Left lung (tissue), 10 donors: ENCODE data around the gene PCLAF. TPM values are rescaled to one million over a fixed set of nuclear protein-coding genes. Genes with fewer than 3 reads are reported as not detected.

ENCODE experiments used
- ATAC-seq: fragments of 200-7000 bp; cut with Tn5 transposase; one replicate; pipeline ENCODE4 v1.9.1; 2020; ENCODE audit warnings: moderate library complexity
- DNase-seq, 4 donors: peaks; one replicate each; pipeline ENCODE4 v3.0.0-alpha.2; 2013 to 2020
- H3K27ac ChIP-seq, 2 donors: fragments of 200-600 bp; sonication (generic) in 1 of 2; one replicate each; pipeline versions ENCODE4 v1.5.0 to v1.8.0; 2020 to 2021
- H3K27me3 ChIP-seq, 2 donors: fragments of 200-600 bp; sonication (generic) in 1 of 2; one replicate each; pipeline versions ENCODE4 v1.5.0 to v1.8.0; 2020 to 2021
- H3K36me3 ChIP-seq, 2 donors: fragments of 200-600 bp; sonication (generic) in 1 of 2; one replicate each; pipeline versions ENCODE4 v1.5.0 to v1.8.0; 2020 to 2021
- H3K4me1 ChIP-seq, 2 donors: fragments of 200-600 bp; one replicate each; pipeline ENCODE4 v1.8.0; 2021
- H3K4me3 ChIP-seq, 2 donors: fragments of 200-600 bp; sonication (generic) in 1 of 2; one replicate each; pipeline versions ENCODE4 v1.5.0 to v1.8.0; 2020 to 2021; ENCODE audit warnings: mild to moderate bottlenecking in 1 of 2
- H3K9me3 ChIP-seq, 2 donors: fragments of 200-600 bp; sonication (generic) in 1 of 2; one replicate each; pipeline versions ENCODE4 v1.5.0 to v1.8.0; 2020 to 2021
- CTCF ChIP-seq, 2 donors: fragments of 200-600 bp; sonication (generic) in 1 of 2; IDR thresholded peaks; one replicate each; pipeline versions ENCODE4 v1.5.0 to v1.8.0; 2021; ENCODE audit warnings: antibody characterized with exemption in 2 of 2
- intact Hi-C, 2 donors: fragments of 100-400 bp; cut with DNase I; formaldehyde crosslinking; loops; one replicate each; pipeline versions ENCODE4 v1.11.2 to v1.14.2; 2022
- polyA plus RNA-seq, 6 donors: library from polyadenylated mRNA; unstranded; fragments of 120-200 nt; gene quantifications; one replicate each; pipeline ENCODE4 v1.2.1, GENCODE V29; 2013; ENCODE audit not compliant: insufficient read length in 6 of 6
- total RNA-seq, 2 donors: library from RNA; stranded (reverse); fragmentation: NEBNext Ultra II Directional; extraction: Animal tissue kit (Norgen Biotek cat#: 25700); gene quantifications; one replicate each; pipeline ENCODE4 v1.2.1, GENCODE V29; 2021
- donor health status: DM: no; HTN: yes; CAD: no.
- donor health status: DM: no; HTN: no; CAD: no.

PCLAF gene
- total and polyA plus RNA-seq, 8 donors: 12.3 to 58.9 (median 36.9) TPM

DNA sequence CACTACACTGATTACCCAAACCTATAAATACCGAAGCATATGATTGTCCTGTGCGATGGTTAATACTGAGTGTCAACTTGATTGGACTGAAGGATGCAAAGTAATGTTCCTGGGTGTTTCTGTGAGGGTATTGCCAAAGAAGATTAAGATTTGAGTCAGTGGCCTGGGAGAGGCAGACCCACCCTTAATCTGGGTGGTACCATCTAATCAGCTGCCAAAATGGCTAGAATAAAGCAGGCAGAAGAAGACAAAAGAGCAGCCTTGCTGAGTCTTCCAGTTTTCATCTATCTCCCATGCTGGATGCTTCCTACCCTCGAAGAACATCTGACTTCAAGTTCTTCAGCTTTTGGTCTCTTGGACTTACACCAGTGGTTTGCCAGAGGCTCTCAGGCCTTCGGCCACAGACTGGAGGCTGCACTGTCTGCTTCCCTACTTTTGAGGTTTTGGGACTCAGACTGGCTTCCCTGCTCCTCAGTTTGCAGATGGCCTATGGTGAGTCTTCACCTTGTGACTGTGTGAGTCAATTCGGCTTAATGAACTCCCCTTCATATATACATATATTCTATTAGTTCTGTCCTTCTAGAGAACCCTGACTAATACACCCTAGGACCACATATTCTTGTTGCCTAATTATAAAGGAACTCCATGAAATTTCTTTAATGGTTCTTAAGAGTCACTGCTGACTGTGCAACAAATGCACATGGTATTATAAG lies 56.9 kb downstream of the PCLAF start:
- intact Hi-C loops: no loop called here
- Histone ChIP-seq H3K9me3 (no peaks in the 10 kb centered on the region), H3K4me1 (no peaks in the 10 kb centered on the region), H3K27me3 (no peaks in the 10 kb centered on the region), H3K27ac (no peak overlapping the region), H3K4me3 (no peak overlapping the region), H3K36me3 (no peaks in the 10 kb centered on the region)
- ATAC-seq (no peak), DNase-seq (no peak)
- TF ChIP-seq CTCF (IDR thresholded peaks at IDR 0.05): no peak

DNA sequence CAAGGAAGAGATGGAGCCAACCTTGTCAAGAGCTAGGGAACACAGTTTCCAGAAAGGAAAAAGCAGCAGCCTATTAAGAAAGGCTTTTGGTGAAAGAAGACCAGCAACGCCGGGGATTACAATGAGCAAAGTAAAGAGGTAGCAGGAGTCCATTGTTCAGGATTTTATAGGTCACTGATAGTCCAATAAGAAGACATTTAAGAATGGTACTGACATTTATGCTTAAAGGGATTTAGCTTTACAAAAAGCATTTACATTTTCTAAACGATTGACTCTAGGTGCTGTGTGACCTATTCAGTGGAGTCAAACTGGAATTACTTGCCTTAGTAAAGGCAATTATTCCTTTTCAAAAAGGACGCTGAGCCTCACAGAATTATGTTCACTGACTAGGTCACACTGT lies 66.0 kb downstream of the PCLAF start:
- intact Hi-C loops: no loop called here
- no peak overlapping the region for H3K4me3 ChIP-seq
- no peak for ATAC-seq
- H3K27me3 ChIP-seq: no peaks in the 10 kb centered on the region
- no peak for TF ChIP-seq CTCF (IDR thresholded peaks at IDR 0.05)
- H3K27ac ChIP-seq: no peak overlapping the region
- H3K4me1 ChIP-seq: no peaks in the 10 kb centered on the region
- no peak for DNase-seq
- no peaks in the 10 kb centered on the region for H3K36me3 ChIP-seq
- no peaks in the 10 kb centered on the region for H3K9me3 ChIP-seq

DNA sequence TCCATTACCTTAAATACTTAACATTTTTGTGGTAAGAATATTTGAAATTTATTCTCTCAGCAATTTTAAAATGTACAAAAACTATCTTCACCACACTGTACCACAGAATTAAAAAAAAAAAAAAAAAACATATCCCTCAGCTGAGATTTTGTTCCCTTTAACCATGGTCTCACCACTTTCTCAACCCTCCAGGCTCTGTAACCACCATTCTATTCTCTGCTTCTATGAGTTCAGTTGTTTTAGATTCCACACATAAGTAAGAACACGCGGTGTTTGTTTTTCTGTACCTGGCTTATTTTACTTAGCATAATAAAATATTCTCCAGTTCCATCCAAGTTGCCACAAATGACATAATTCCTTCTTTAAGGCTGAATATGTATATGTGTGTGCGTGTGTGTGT lies 66.8 kb downstream of the PCLAF start:
- TF ChIP-seq CTCF (IDR thresholded peaks at IDR 0.05): no peak
- Histone ChIP-seq H3K4me1 (no peaks in the 10 kb centered on the region), H3K36me3 (no peaks in the 10 kb centered on the region), H3K9me3 (no peaks in the 10 kb centered on the region), H3K27me3 (no peaks in the 10 kb centered on the region), H3K27ac (no peak overlapping the region), H3K4me3 (no peak overlapping the region)
- ATAC-seq (no peak), DNase-seq (no peak)
- intact Hi-C loops: no loop called here

Other genes with a start within 250 kb of the PCLAF start
- 1 to 10 TPM; 6.2 to 7.4 TPM for gene SNX22, start 229.7 kb downstream of the PCLAF start, total RNA-seq
- gene SNX22, start 229.7 kb downstream of the PCLAF start, polyA plus RNA-seq: 1 to 10 TPM; 1.8 to 3.5 (median 3.1) TPM
- 100 to 1,000 TPM; 554 to 728 TPM for gene PPIB, start 218.4 kb downstream of the PCLAF start, total RNA-seq
- 100 to 1,000 TPM; 512 to 558 (median 539) TPM for gene PPIB, start 218.4 kb downstream of the PCLAF start, polyA plus RNA-seq
- gene CSNK1G1, start 25.3 kb downstream of the PCLAF start, total RNA-seq: 10 to 100 TPM; 20.3 to 21.3 TPM
- 10 to 100 TPM; 17.7 to 23.1 (median 19.6) TPM for gene CSNK1G1, start 25.3 kb downstream of the PCLAF start, polyA plus RNA-seq
- 10 to 100 TPM; 23.0 to 24.6 TPM for gene TRIP4, start 6.4 kb upstream of the PCLAF start, total RNA-seq
- gene TRIP4, start 6.4 kb upstream of the PCLAF start, polyA plus RNA-seq: 10 to 100 TPM; 35.3 to 47.4 (median 43.1) TPM
- 10 to 100 TPM; 31.9 to 37.0 TPM for gene ZNF609, start 79.1 kb upstream of the PCLAF start, total RNA-seq
- gene ZNF609, start 79.1 kb upstream of the PCLAF start, polyA plus RNA-seq: 10 to 100 TPM; 35.0 to 37.4 (median 36.8) TPM